ENCODE measurements around the gene INTS1.

GRCh38 chr7:1533255-1533546, 29.0 kb upstream of the INTS1 start:
- TF ChIP-seq CTCF (IDR thresholded peaks at IDR 0.05) (no peak), POLR2A (IDR thresholded peaks at IDR 0.05) (no peak), POLR2AphosphoS5 (IDR thresholded peaks at IDR 0.05) (no peak)

All from sigmoid colon (tissue), 4 donors.